Measurements from ENCODE around the gene EML5. TPM values are rescaled to one million over a fixed set of nuclear protein-coding genes. Genes with fewer than 3 reads are reported as not detected.

EML5 gene
- total and polyA plus RNA-seq, 2 of the 13 experiments (the other 11 are each of a cell fraction or from before 2014, with no cell fraction given) = 0.11 TPM; not detected in 1

GRCh38 chr14:88562831-88563686 lies 229.7 kb downstream of the EML5 start, which contains the start of gene ZC3H14 (continued):
- TF ChIP-seq ZHX2 (IDR thresholded peaks at IDR 0.05; ENCODE audit: low read depth) (no peak), ZHX2 (CRISPR knock-in tag; IDR thresholded peaks at IDR 0.05; ENCODE audit: borderline replicate concordance) (0 out of 2 replicates have a peak, but pooled peaks have one; percentile 62), KDM1A (CRISPR knock-in tag; IDR thresholded peaks at IDR 0.05) (peak; percentile 24; the same call in 1 of the 2 replicates), ZFY (CRISPR knock-in tag; IDR thresholded peaks at IDR 0.05) (peak; percentile 100), ZNF556 (CRISPR knock-in tag; IDR thresholded peaks at IDR 0.05; ENCODE audit: borderline replicate concordance) (peak; percentile 94), ZBTB2 (CRISPR knock-in tag; IDR thresholded peaks at IDR 0.05; ENCODE audit: low read depth) (peak; percentile 93), IKZF4 (CRISPR knock-in tag; IDR thresholded peaks at IDR 0.05; ENCODE audit: borderline replicate concordance, low read depth, not compliant biosample characterization) (peak; percentile 26), GLI4 (CRISPR knock-in tag; IDR thresholded peaks at IDR 0.05; ENCODE audit: borderline replicate concordance) (peak; percentile 97), ZNF724P (CRISPR knock-in tag; IDR thresholded peaks at IDR 0.05; ENCODE audit: borderline replicate concordance) (peak; percentile 68; the same call in 1 of the 2 replicates), ZNF558 (CRISPR knock-in tag; IDR thresholded peaks at IDR 0.05; ENCODE audit: borderline replicate concordance) (no peak; the same call in 1 of the 2 replicates), ZNF720 (CRISPR knock-in tag; IDR thresholded peaks at IDR 0.05) (no peak), ZFP41 (CRISPR knock-in tag; IDR thresholded peaks at IDR 0.05; ENCODE audit: borderline replicate concordance) (peak; percentile 53; the same call in 1 of the 2 replicates), ZNF816 (CRISPR knock-in tag; IDR thresholded peaks at IDR 0.05; ENCODE audit: borderline replicate concordance) (peak; percentile 58; the same call in 1 of the 2 replicates), NR2F2 (IDR thresholded peaks at IDR 0.05; ENCODE audit: borderline replicate concordance, low read depth) (no peak), ZNF317 (CRISPR knock-in tag; IDR thresholded peaks at IDR 0.05) (no peak; the same call in none of the 2 replicates)
- TF ChIP-seq, protein P1, sequence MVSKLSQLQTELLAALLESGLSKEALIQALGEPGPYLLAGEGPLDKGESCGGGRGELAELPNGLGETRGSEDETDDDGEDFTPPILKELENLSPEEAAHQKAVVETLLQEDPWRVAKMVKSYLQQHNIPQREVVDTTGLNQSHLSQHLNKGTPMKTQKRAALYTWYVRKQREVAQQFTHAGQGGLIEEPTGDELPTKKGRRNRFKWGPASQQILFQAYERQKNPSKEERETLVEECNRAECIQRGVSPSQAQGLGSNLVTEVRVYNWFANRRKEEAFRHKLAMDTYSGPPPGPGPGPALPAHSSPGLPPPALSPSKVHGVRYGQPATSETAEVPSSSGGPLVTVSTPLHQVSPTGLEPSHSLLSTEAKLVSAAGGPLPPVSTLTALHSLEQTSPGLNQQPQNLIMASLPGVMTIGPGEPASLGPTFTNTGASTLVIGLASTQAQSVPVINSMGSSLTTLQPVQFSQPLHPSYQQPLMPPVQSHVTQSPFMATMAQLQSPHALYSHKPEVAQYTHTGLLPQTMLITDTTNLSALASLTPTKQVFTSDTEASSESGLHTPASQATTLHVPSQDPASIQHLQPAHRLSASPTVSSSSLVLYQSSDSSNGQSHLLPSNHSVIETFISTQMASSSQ (IDR thresholded peaks at IDR 0.05; ENCODE audit: low read depth) = no peak
- TF ChIP-seq, protein P1 (CRISPR knock-in tag; IDR thresholded peaks at IDR 0.05; ENCODE audit: borderline replicate concordance) = peak; percentile 65; the same call in 1 of the 2 replicates
